ENCODE measurements around the gene THEMIS2. TPM values are rescaled to one million over a fixed set of nuclear protein-coding genes. Genes with fewer than 3 reads are reported as not detected.
"Not testable (repeated sequence)": the region's sequence is repeated elsewhere in the genome, so short reads cannot be mapped to it uniquely, and the experiment has no call there.

The THEMIS2 gene
- total RNA-seq, 1 donor from 2014 or later = 9.4 TPM

DNA sequence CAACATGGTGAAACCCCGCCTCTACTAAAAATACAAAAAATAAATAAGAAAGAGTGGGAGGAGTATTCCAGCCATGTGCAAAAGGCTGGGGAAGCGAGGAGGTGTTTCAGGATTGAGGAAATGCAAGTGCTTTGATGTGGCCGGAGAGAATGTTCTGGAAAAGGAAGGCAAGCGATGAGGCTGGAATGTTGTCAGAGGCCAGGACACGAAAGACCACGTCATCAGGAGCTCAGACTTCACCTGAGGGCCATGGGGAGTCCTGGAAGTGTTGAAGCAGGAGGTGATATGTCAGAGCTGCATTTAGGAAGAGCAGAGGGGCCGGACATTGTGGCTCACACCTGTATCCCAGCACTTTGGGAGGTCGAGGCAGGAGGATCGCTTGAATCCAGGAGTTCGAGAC lies 10.9 kb upstream of the THEMIS2 start:
- intact Hi-C loops (cut with DNase I) = loop anchor here (10.0 kb wide), 1 partner anchor 113 kb away; no protein-coding TSS in a partner anchor
- ATAC-seq (ENCODE audit: poor library complexity) (no peak), DNase-seq (no peak)

DNA sequence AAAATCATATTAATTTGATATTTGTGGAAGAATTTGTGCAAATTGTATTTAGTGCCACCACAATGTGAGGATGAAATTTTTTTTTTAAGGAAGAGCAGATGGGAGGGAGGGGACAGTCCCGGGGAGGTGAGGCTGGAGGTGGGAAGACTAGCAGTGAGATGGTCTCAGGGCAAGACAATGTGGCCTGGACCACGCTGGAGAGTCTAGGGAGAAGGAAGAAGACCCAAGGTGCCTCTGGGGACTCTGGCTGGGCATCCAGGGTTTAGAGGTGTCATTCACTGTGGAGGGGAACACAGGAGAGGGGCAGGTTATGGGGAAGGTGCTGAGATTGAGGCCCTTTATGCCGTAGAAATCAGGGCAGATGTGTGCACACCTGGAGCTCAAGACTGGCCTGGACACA lies 10.3 kb upstream of the THEMIS2 start:
- ATAC-seq (ENCODE audit: poor library complexity) = no peak
- DNase-seq = no peak
- intact Hi-C loops (cut with DNase I) = loop anchor here (10.0 kb wide), 1 partner anchor 113 kb away; no protein-coding TSS in a partner anchor

- DNase-seq = peak; percentile 59
- peak; percentile 86 for ATAC-seq (ENCODE audit: poor library complexity)
- intact Hi-C loops (cut with DNase I) = loop anchor here (10.0 kb wide), 1 partner anchor 112 kb away; no protein-coding TSS in a partner anchor
Measured at GRCh38 chr1:27862671-27863537, 9.4 kb upstream of the THEMIS2 start.

- DNase-seq (no peak), ATAC-seq (ENCODE audit: poor library complexity) (peak; percentile 67)
- intact Hi-C loops (cut with DNase I) = loop anchor here (10.0 kb wide), 1 partner anchor 111 kb away; no protein-coding TSS in a partner anchor
Measured at GRCh38 chr1:27863538-27863915, 8.8 kb upstream of the THEMIS2 start.

DNA sequence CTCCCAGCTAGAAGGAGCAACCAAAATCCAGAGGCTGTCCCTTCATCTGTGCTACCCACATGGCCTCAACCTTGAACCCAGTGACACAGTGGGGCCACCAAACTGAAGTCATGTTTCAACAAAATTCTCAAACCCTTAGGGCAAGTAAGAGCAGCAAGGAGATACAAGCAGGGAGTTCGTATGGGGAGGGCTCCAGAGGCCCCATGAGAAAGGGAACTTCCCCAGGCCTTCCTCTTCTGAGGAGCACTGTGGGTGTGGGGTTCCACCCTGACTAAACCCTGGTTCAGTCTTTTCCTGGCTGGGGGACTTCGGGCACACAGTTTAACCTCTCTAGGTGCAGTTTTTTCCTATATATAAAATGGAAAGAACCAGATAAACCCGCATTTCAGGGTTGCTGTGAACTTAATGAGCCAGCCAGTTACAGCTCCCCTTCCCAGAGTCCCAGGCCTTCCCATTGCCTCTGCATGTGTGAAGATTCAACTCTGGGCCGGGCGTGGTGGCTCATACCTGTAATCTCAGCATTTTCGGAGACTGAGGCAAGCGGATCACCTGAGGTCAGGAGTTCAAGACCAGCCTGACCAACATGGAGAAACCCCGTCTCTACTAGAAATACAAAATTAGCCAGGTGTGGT lies 8.0 kb upstream of the THEMIS2 start:
- intact Hi-C loops (cut with DNase I) = loop anchor here (10.0 kb wide), 1 partner anchor 110 kb away; no protein-coding TSS in a partner anchor
- no peak for DNase-seq
- ATAC-seq (ENCODE audit: poor library complexity) = peak; percentile 44

- DNase-seq = no peak
- intact Hi-C loops (cut with DNase I) = loop anchor here (10.0 kb wide), 1 partner anchor 109 kb away; no protein-coding TSS in a partner anchor
Measured at GRCh38 chr1:27865821-27866220, 6.5 kb upstream of the THEMIS2 start.

DNA sequence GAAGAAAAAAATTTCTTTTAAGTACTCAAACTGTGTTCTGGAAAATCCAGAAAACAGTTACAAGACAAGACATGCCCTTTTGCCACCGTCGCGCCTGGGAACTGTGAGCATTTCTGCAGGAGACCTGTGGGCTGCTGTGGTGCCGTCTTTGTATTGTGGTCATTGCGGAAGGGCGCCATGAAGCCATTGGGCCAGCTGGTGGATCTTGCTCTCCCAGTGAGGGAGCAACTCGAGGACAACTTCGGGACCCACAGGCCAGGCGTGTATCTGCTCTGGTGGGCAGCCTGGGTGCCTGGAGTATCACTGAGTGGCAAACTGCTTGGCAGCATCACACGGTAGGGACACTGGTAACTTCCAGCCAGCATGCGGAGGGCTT lies 3.8 kb upstream of the THEMIS2 start:
- intact Hi-C loops (cut with DNase I) = loop anchor here (10.0 kb wide), 1 partner anchor 106 kb away; no protein-coding TSS in a partner anchor
- ATAC-seq (ENCODE audit: poor library complexity) (no peak), DNase-seq (no peak)

More at GRCh38 chr1:27865821-27866220, 6.5 kb upstream of the THEMIS2 start:
- ATAC-seq (ENCODE audit: poor library complexity) = no peak

DNA sequence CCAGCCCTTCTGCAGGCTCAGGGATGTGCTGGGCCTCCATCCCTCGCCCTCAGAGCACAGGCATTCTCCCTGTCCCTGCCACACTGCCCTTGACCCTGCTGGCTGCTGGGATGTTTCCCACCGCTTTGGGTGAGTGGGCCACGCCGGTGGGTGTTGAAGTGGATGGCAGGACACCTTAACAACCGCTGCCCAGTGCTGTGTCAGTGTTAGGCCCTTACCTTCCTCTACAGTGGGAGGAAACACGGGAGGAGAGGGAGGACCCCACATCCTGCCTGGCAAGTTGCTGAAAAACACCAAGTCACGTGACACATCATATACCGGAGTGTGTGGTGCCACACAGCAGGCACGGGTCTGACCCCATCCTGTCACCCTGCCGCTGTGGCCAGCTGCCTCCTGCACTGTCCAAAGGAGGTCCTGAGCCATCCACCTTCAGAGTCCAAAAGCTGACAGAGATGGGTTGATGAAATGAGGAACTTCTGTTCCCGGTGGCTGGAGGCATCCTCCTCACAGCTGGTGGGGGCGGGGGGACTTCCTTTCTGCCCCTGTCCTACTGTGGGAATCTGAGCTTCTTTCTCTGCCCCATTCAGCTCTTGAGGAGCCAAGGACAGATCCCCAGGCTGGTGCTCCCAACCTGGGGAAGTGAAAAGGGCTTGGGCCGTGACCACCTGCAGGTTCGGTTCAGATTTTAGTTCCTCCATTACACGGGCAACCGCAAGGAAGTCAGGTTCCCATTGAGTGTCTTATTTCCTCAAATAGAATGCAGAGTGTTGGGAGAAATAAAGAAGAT lies 3.2 kb upstream of the THEMIS2 start:
- ATAC-seq (ENCODE audit: poor library complexity) = peak; percentile 11
- DNase-seq = peak; percentile 56

GRCh38 chr1:27869719-27870085 lies 2.6 kb upstream of the THEMIS2 start:
- intact Hi-C loops (cut with DNase I) = loop anchor here (10.0 kb wide), 1 partner anchor 105 kb away; no protein-coding TSS in a partner anchor
- DNase-seq = no peak
- no peak for ATAC-seq (ENCODE audit: poor library complexity)

More for the DNA sequence above, 3.2 kb upstream of the THEMIS2 start:
- intact Hi-C loops (cut with DNase I) = loop anchor here (10.0 kb wide), 1 partner anchor 106 kb away; no protein-coding TSS in a partner anchor

DNA sequence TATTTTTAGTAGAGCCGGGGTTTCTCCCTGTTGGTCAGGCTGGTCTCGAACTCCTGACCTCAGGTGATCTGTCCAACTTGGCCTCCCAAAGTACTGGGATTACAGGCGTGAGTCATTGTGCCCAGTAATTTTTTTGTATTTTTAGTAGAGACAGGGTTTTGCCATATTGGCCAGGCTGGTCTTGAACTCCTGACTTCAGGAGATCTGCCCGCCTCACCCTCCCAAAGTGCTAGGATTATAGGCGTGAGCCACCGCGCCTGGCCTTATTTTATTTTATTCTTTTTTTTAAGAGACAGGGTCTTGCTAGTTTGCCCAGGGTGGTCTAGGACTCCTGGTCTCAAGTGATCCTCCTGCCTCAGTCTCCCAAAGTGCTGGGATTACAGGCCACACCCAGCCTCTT lies 1.3 kb upstream of the THEMIS2 start:
- intact Hi-C loops (cut with DNase I); DNase-seq; ATAC-seq (ENCODE audit: poor library complexity): not testable (repeated sequence)

GRCh38 chr1:27872802-27873551 lies 633 bp downstream of the THEMIS2 start:
- ATAC-seq (ENCODE audit: poor library complexity) = peak; percentile 38
- no peak for DNase-seq
- intact Hi-C loops (cut with DNase I) = no loop called here

DNA sequence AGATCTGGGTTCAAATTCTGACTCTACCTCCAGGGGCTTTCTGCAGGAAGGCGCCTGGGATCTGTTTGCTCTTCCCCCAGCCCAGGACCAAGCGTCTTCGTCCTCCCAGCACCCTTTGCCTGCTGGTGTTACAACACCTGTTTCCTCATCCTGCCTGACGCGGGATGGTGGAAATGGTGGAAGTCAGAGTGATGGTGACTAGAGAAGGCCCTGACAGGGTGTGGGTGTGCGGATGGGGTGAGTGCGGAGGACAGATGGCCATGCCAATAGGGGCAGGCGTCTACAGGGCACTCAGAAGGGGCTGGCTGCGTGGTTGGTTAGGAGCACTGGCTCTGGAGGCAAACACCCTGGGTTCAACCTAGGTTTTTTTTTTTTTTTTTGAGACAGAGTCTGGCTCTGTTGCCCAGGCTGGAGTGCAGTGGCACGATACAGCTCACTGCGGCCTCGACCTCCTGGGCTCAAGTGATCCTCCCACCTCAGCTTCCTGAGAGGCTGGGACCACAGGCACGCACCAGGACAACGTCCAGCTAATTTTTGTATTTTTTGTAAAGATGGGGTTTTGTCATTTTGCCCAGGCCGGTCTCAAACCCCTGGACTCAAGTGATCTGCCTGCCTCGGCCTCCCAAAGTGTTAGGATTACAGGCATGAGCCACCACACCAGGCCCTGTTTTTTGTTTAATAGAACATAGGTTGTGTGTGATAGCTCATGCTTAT lies 1.5 kb downstream of the THEMIS2 start:
- DNase-seq (peak; percentile 62), ATAC-seq (ENCODE audit: poor library complexity) (peak; percentile 21)
- intact Hi-C loops (cut with DNase I) = no loop called here

GRCh38 chr1:27876341-27877114 lies 4.2 kb downstream of the THEMIS2 start:
- ATAC-seq (ENCODE audit: poor library complexity) (no peak), DNase-seq (no peak)
- intact Hi-C loops (cut with DNase I) = no loop called here

GRCh38 chr1:27877115-27877416 lies 4.7 kb downstream of the THEMIS2 start:
- intact Hi-C loops (cut with DNase I) = no loop called here

GRCh38 chr1:27878039-27878438 lies 5.7 kb downstream of the THEMIS2 start:
- intact Hi-C loops (cut with DNase I) = no loop called here
- ATAC-seq (ENCODE audit: poor library complexity) (no peak), DNase-seq (no peak)

More at GRCh38 chr1:27877115-27877416, 4.7 kb downstream of the THEMIS2 start:
- no peak for DNase-seq
- ATAC-seq (ENCODE audit: poor library complexity) = no peak

DNA sequence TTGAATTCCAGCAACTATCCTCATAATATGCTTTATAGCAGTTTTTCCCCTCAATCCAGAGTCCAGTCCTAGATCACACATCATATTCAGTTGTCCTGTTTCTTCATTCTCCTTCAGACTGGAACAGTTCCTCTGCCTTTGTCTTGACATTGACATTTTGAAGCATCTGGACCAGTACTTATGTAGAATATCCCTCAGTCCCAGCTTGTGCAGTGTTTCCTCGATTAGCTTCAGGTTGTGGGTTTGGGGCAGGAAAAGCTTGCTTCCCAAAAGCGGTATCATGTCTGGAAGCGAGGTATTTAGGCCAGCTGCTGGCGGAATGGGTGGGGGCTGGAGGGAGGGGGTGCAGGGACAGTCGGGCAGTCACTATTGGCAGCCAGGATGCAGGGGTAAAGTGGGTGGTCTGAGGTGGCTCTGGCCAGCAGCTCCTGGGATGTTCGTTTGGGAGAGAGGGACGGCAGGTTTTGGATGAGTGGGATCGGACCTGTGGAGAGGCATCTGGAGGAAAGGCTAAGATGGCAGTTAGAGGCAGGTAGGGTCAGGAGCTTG lies 6.5 kb downstream of the THEMIS2 start:
- DNase-seq (no peak), ATAC-seq (ENCODE audit: poor library complexity) (no peak)

More for the DNA sequence above, 6.5 kb downstream of the THEMIS2 start:
- intact Hi-C loops (cut with DNase I) = no loop called here
